HG03103 (cell line): ENCODE results near the gene MACO1.
"Not testable (repeated sequence)": the region's sequence is repeated elsewhere in the genome, so short reads cannot be mapped to it uniquely, and the experiment has no call there.

Experiments used
- ATAC-seq: cut with Tn5 transposase; IDR thresholded peaks from one replicate; pipeline ENCODE4 v1.9.1; 2021; ENCODE audit warnings: low read depth; ENCODE audit not compliant: unreplicated experiment

MACO1 gene

GRCh38 chr1:25430073-25430966, at the start of gene MACO1:
TSS of gene MACO1 (plus strand) at chr1:25430897. CDS start at chr1:25431099, 202 bp downstream.
- peak; percentile 86 for ATAC-seq

- not testable (repeated sequence) for ATAC-seq
These were observed 48.2 kb upstream of the MACO1 start for GRCh38 chr1:25382543-25382942.

GRCh38 chr1:25383090-25383489, 47.6 kb upstream of the MACO1 start:
- not testable (repeated sequence) for ATAC-seq

GRCh38 chr1:25383875-25384274, 46.8 kb upstream of the MACO1 start:
- ATAC-seq = not testable (repeated sequence)

GRCh38 chr1:25387096-25387495, 43.6 kb upstream of the MACO1 start:
- not testable (repeated sequence) for ATAC-seq

GRCh38 chr1:25388691-25389090, 42.0 kb upstream of the MACO1 start:
- ATAC-seq = not testable (repeated sequence)

- not testable (repeated sequence) for ATAC-seq
These were observed 41.0 kb upstream of the MACO1 start for GRCh38 chr1:25389721-25390120.

GRCh38 chr1:25392841-25393240, 37.9 kb upstream of the MACO1 start:
- no peak for ATAC-seq

GRCh38 chr1:25397549-25397948, 33.1 kb upstream of the MACO1 start:
- not testable (repeated sequence) for ATAC-seq

- not testable (repeated sequence) for ATAC-seq
These were observed 32.6 kb upstream of the MACO1 start for GRCh38 chr1:25398079-25398478.

GRCh38 chr1:25402947-25403803, 27.5 kb upstream of the MACO1 start:
- ATAC-seq = not testable (repeated sequence)

- ATAC-seq = not testable (repeated sequence)
These were observed 24.9 kb upstream of the MACO1 start for GRCh38 chr1:25405731-25406305.

GRCh38 chr1:25409641-25410427, 20.9 kb upstream of the MACO1 start:
- not testable (repeated sequence) for ATAC-seq

GRCh38 chr1:25412872-25413623, 17.6 kb upstream of the MACO1 start:
- ATAC-seq = not testable (repeated sequence)

GRCh38 chr1:25414157-25414556, 16.5 kb upstream of the MACO1 start:
- ATAC-seq = not testable (repeated sequence)

GRCh38 chr1:25414578-25414977, 16.1 kb upstream of the MACO1 start:
- ATAC-seq = not testable (repeated sequence)

GRCh38 chr1:25417280-25417679, 13.4 kb upstream of the MACO1 start:
- ATAC-seq = not testable (repeated sequence)

- not testable (repeated sequence) for ATAC-seq
These were observed 11.4 kb upstream of the MACO1 start for GRCh38 chr1:25419339-25419738.

- not testable (repeated sequence) for ATAC-seq
These were observed 10.0 kb upstream of the MACO1 start, which contains the start of gene RHCE for GRCh38 chr1:25420715-25421114. TSS of gene RHCE (minus strand) at chr1:25420825. CDS start at chr1:25420786, 39 bp downstream.
